SK-N-MC (cell line): ENCODE results near the gene MACF1.

ENCODE experiments used
- EZH2 ChIP-seq: fragments of 200-600 bp; sonication (generic); IDR thresholded peaks from one replicate; pipeline ENCODE4 v1.6.1; 2017; ENCODE audit warnings: antibody characterized with exemption
- POLR2AphosphoS5 ChIP-seq: IDR thresholded peaks from 2 replicates; pipeline ENCODE4 v1.6.1; 2012; ENCODE audit warnings: mild to moderate bottlenecking, low read depth, low read length, borderline replicate concordance

GRCh38 chr1:39452081-39452480 is 247.6 kb downstream of the MACF1 start:
- TF ChIP-seq POLR2AphosphoS5 = no peak
- TF ChIP-seq EZH2 = no peak
